HG02938 (cell line): Measurements from ENCODE around the gene PCDH15.
"Not testable (repeated sequence)": the region's sequence is repeated elsewhere in the genome, so short reads cannot be mapped to it uniquely, and the experiment has no call there.

Experiments used
- ATAC-seq: cut with Tn5 transposase; IDR thresholded peaks from one replicate; pipeline ENCODE4 v1.9.1; 2021; ENCODE audit warnings: mild to moderate bottlenecking, moderate library complexity; ENCODE audit not compliant: unreplicated experiment

Gene PCDH15

GRCh38 chr10:54010337-54010933, 790.6 kb downstream of the PCDH15 start:
- no peak for ATAC-seq

- no peak for ATAC-seq
Observed at GRCh38 chr10:54009672-54010071, 791.4 kb downstream of the PCDH15 start.

GRCh38 chr10:54002077-54002476, 799.0 kb downstream of the PCDH15 start:
- no peak for ATAC-seq

GRCh38 chr10:53997953-53998352, 803.1 kb downstream of the PCDH15 start:
- ATAC-seq, result no peak

- ATAC-seq, result no peak
Observed at GRCh38 chr10:53990799-53991238, 810.2 kb downstream of the PCDH15 start.

GRCh38 chr10:53983431-53983830, 817.6 kb downstream of the PCDH15 start:
- ATAC-seq, result no peak

GRCh38 chr10:53980210-53980609, 820.8 kb downstream of the PCDH15 start:
- ATAC-seq, result no peak

- ATAC-seq, result no peak
Observed at GRCh38 chr10:53978301-53978700, 822.7 kb downstream of the PCDH15 start.

GRCh38 chr10:53977267-53977666, 823.8 kb downstream of the PCDH15 start:
- ATAC-seq, result no peak

GRCh38 chr10:53957401-53957800, 843.6 kb downstream of the PCDH15 start:
- ATAC-seq, result no peak

- ATAC-seq, result no peak
Observed at GRCh38 chr10:53955091-53955490, 845.9 kb downstream of the PCDH15 start.

- ATAC-seq, result no peak
Observed at GRCh38 chr10:53952698-53953630, 848.1 kb downstream of the PCDH15 start.

- no peak for ATAC-seq
Observed at GRCh38 chr10:53939654-53940053, 861.4 kb downstream of the PCDH15 start.

GRCh38 chr10:53930648-53931047, 870.4 kb downstream of the PCDH15 start:
- ATAC-seq, result no peak

- not testable (repeated sequence) for ATAC-seq
Observed at GRCh38 chr10:53924051-53924700, 876.9 kb downstream of the PCDH15 start.

GRCh38 chr10:53918755-53919154, 882.3 kb downstream of the PCDH15 start:
- no peak for ATAC-seq

GRCh38 chr10:53909791-53910190, 891.2 kb downstream of the PCDH15 start:
- ATAC-seq, result no peak

GRCh38 chr10:53904506-53905241, 896.4 kb downstream of the PCDH15 start:
- ATAC-seq, result no peak

- no peak for ATAC-seq
Observed at GRCh38 chr10:53903756-53904155, 897.3 kb downstream of the PCDH15 start.

- ATAC-seq, result no peak
Observed at GRCh38 chr10:53899463-53900160, 901.4 kb downstream of the PCDH15 start.
